ENCODE data around the gene C1QTNF8. TPM values are rescaled to one million over a fixed set of nuclear protein-coding genes. Genes with fewer than 3 reads are reported as not detected.

The C1QTNF8 gene
- total RNA-seq, 4 donors from 2014 or later: not detected

GRCh38 chr16:1116693-1117077, 20.6 kb upstream of the C1QTNF8 start:
- DNase-seq (ENCODE audit: extremely low spot score): no peak
- no peak overlapping the region for H3K27ac ChIP-seq (replicated peaks in 1 of 4)
- H3K27me3 ChIP-seq: peaks cover 0 to 34% (median 0%) of the 10 kb centered on the region in 4 donors
- H3K4me3 ChIP-seq: no peak overlapping the region
- H3K9me3 ChIP-seq: no peaks in the 10 kb centered on the region
- no peaks in the 10 kb centered on the region for H3K4me1 ChIP-seq
- no peaks in the 10 kb centered on the region for H3K36me3 ChIP-seq
- intact Hi-C loops (cut with DNase I): no loop called here
- 60% methylated on average over 3 of the region's 16 CpGs for WGBS
- no peak for TF ChIP-seq CTCF (IDR thresholded peaks at IDR 0.05)
- no peak for TF ChIP-seq POLR2AphosphoS5 (IDR thresholded peaks at IDR 0.05)

- H3K4me1 ChIP-seq: peaks cover 0 to 6% (median 4%) of the 10 kb centered on the region in 4 donors
- no peaks in the 10 kb centered on the region for H3K36me3 ChIP-seq
- H3K4me3 ChIP-seq: no peak overlapping the region
- no peak for TF ChIP-seq EP300 (IDR thresholded peaks at IDR 0.05)
- TF ChIP-seq POLR2AphosphoS5 (IDR thresholded peaks at IDR 0.05): no peak
- no peak for TF ChIP-seq POLR2A (IDR thresholded peaks at IDR 0.05; ENCODE audit: low read depth)
- no peak for TF ChIP-seq CTCF (IDR thresholded peaks at IDR 0.05)
- H3K27me3 ChIP-seq: peaks cover 0 to 36% (median 0%) of the 10 kb centered on the region in 4 donors
- no peak for DNase-seq (ENCODE audit: extremely low spot score)
- 87% methylated on average over 15 of the region's 15 CpGs for WGBS
- intact Hi-C loops (cut with DNase I): no loop called here
- H3K27ac ChIP-seq (replicated peaks in 1 of 4): no peak overlapping the region
- H3K9me3 ChIP-seq: no peaks in the 10 kb centered on the region
Observed at GRCh38 chr16:1113889-1114526, 18.0 kb upstream of the C1QTNF8 start.

DNA sequence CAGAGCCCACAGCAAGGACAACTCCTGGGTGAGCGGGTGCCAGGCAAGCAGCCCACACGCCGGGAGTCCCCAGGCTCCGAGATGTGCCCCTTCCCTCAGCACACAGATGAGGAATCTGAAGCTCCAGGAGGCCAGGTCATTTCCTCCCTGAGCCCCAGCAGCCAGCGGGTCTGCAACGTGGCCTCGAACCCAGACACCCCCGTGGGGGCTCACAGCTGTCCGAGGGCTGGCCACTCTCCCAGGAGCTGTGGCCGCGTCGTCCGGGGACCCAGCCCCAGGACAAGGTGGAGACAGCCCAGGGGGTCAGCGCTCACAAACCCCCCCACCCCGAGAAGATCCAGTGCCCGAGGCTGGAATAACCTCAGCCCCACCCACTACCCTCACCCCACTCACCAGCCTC, 17.4 kb upstream of the C1QTNF8 start:
- TF ChIP-seq POLR2AphosphoS5 (IDR thresholded peaks at IDR 0.05) (no peak), POLR2A (IDR thresholded peaks at IDR 0.05; ENCODE audit: low read depth) (no peak), CTCF (IDR thresholded peaks at IDR 0.05) (no peak), EP300 (IDR thresholded peaks at IDR 0.05) (no peak)
- Histone ChIP-seq H3K4me3 (no peak overlapping the region), H3K27me3 (peaks cover 0 to 41% (median 0%) of the 10 kb centered on the region in 4 donors), H3K27ac (replicated peaks in 1 of 4) (no peak overlapping the region), H3K36me3 (no peaks in the 10 kb centered on the region), H3K4me1 (peaks cover 0 to 11% (median 10%) of the 10 kb centered on the region in 4 donors), H3K9me3 (no peaks in the 10 kb centered on the region)
- intact Hi-C loops (cut with DNase I): no loop called here
- WGBS: 72% methylated on average over 13 of the region's 16 CpGs
- no peak for DNase-seq (ENCODE audit: extremely low spot score)

DNA sequence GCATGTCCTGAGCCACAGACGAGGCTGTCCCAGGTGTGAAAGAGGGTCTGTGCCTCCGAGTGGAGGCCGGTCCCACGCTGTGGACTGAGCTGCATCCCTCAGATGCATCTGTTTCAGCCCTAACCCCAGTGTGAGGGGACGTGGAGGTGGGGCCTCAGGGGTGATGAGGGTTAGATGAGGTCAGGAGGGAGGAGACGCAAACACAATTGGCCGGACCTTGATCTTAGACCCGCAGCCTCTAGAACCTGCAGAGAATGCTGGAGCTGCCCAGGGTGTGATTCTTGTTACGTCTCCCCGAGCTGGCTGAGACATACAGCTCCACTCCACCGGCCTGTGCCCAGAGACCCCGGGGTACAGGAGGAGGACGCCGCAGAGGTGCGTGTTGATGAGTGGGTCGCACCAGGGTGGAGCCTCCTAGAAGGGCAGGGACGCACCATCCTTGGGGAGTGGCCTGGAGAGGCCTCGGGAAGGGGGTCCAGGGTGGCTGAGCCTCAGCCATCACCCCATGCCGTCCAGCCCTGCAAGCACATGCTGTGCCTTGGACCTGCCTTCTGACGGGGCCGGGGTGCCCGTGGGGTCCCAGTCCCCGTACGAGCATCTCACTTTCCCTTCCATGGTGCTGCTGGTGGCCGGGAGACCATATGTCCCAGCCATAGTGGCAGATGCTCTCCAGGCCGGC, 16.6 kb upstream of the C1QTNF8 start:
- intact Hi-C loops (cut with DNase I): no loop called here
- peaks cover 0 to 15% (median 12%) of the 10 kb centered on the region in 4 donors for H3K4me1 ChIP-seq
- no peak for TF ChIP-seq POLR2A (IDR thresholded peaks at IDR 0.05; ENCODE audit: low read depth)
- TF ChIP-seq EP300 (IDR thresholded peaks at IDR 0.05): no peak
- TF ChIP-seq POLR2AphosphoS5 (IDR thresholded peaks at IDR 0.05): no peak
- DNase-seq (ENCODE audit: extremely low spot score): no peak
- H3K27ac ChIP-seq (replicated peaks in 1 of 4): no peak overlapping the region
- no peaks in the 10 kb centered on the region for H3K9me3 ChIP-seq
- no peaks in the 10 kb centered on the region for H3K36me3 ChIP-seq
- WGBS: 78% methylated on average over 13 of the region's 26 CpGs
- no peak overlapping the region for H3K4me3 ChIP-seq
- H3K27me3 ChIP-seq: peaks cover 0 to 42% (median 0%) of the 10 kb centered on the region in 4 donors

DNA sequence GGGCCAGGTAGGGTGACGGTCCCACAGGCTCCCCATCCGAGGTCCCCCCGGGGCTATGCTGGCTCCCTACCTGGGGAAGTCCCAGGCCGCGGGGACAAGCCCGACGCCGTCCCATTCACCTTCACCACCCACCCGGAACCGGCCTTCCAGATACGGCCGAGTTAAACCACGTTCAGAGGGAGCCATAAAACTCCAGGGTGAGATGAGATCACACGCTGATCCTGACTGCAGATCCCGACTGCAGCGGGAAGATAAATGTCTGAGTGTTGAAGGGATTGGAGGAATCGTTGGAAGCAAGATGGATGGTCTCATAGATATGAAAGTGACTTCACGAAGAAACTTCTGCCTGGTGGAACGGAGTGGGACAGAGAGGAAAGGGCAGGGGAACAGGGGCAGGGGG, 13.6 kb upstream of the C1QTNF8 start:
- Histone ChIP-seq H3K9me3 (no peaks in the 10 kb centered on the region), H3K27ac (replicated peaks in 1 of 4) (no peak overlapping the region), H3K36me3 (no peaks in the 10 kb centered on the region), H3K4me3 (no peak overlapping the region), H3K4me1 (peaks cover 0 to 24% (median 20%) of the 10 kb centered on the region in 4 donors), H3K27me3 (peaks cover 0 to 53% (median 0%) of the 10 kb centered on the region in 4 donors)
- TF ChIP-seq POLR2AphosphoS5 (IDR thresholded peaks at IDR 0.05) (no peak), CTCF (IDR thresholded peaks at IDR 0.05) (no peak)
- intact Hi-C loops (cut with DNase I): no loop called here
- WGBS: 74% methylated on average over 19 of the region's 19 CpGs
- no peak for DNase-seq (ENCODE audit: extremely low spot score)

Data from esophagus muscularis mucosa (tissue), 4 donors.